ENCODE data around the gene SCD5. TPM values are rescaled to one million over a fixed set of nuclear protein-coding genes. Genes with fewer than 3 reads are reported as not detected.

SCD5 gene
- total and polyA plus RNA-seq, 9 of the 15 experiments (the other 6 are each of a cell fraction or from before 2014, with no cell fraction given), result 0.01 to 0.20 (median 0.03) TPM; not detected in 5

GRCh38 chr4:82786828-82787227, 11.8 kb downstream of the SCD5 start:
- no peak overlapping the region for H3K4me2 ChIP-seq (ENCODE audit: insufficient read depth, low read length)
- no peaks in the 10 kb centered on the region for H3K79me2 ChIP-seq (ENCODE audit: control insufficient read depth, insufficient read depth, low read length)
- intact Hi-C loops (cut with micrococcal nuclease) (no loop called here), in situ Hi-C loops (cut with MboI) (no loop called here)
- no peaks in the 10 kb centered on the region for H3K36me3 ChIP-seq (ENCODE audit: control insufficient read depth, insufficient read depth, low read length)
- no peaks in the 10 kb centered on the region for H3K9me1 ChIP-seq (ENCODE audit: control insufficient read depth, insufficient read depth, low read length)
- DNase-seq (ENCODE audit: extremely low read depth in 1 of 4, low spot score in 3 of 4) (no peak), FAIRE-seq (no peak), ATAC-seq (no peak)
- H3K4me1 ChIP-seq (replicated peaks in 1 of 2; ENCODE audit: control insufficient read depth in 2 of 2, insufficient read depth in 2 of 2, low read length in 2 of 2), result no peaks in the 10 kb centered on the region
- POLR2A ChIA-PET, result no interaction called here
- TF ChIP-seq TCF7L2 (IDR thresholded peaks at IDR 0.05; ENCODE audit: low read depth, low read length) (no peak), HBP1 (CRISPR knock-in tag; IDR thresholded peaks at IDR 0.05) (no peak)
- peaks cover 34 to 50% of the 10 kb centered on the region in 2 experiments for H3K27me3 ChIP-seq (ENCODE audit: control insufficient read depth in 2 of 2, insufficient read depth in 2 of 2, low read length in 2 of 2)
- no peaks in the 10 kb centered on the region for H4K20me1 ChIP-seq (replicated peaks; ENCODE audit: control insufficient read depth, insufficient read depth, low read length)
- 0% methylated on average over 3 of the region's 4 CpGs for WGBS (ENCODE audit: insufficient coverage, low coverage, missing lambda C conversion rate)
- no TSS peak for BruUV-seq (replicated peaks)
- H3K9me3 ChIP-seq (replicated peaks; ENCODE audit: control insufficient read depth, insufficient read depth, low read depth, low read length), result no peaks in the 10 kb centered on the region
- no peak overlapping the region for H2AFZ ChIP-seq (ENCODE audit: low read depth, low read length)
- H3K27ac ChIP-seq (ENCODE audit: extremely low read depth, low read depth, low read length), result no peak overlapping the region
- CTCF ChIA-PET (ENCODE audit: low intra/inter-chr PET ratio), result no interaction called here
- no peak overlapping the region for H3K9ac ChIP-seq (ENCODE audit: insufficient read depth in 1 of 2, low read depth in 2 of 2, low read length in 2 of 2)
- H3K4me3 ChIP-seq, result no peak overlapping the region

- intact Hi-C loops (cut with micrococcal nuclease) (no loop called here), in situ Hi-C loops (cut with MboI) (no loop called here)
- no peak overlapping the region for H3K27ac ChIP-seq (ENCODE audit: extremely low read depth, low read depth, low read length)
- H3K9ac ChIP-seq (ENCODE audit: insufficient read depth in 1 of 2, low read depth in 2 of 2, low read length in 2 of 2), result no peak overlapping the region
- CTCF ChIA-PET (ENCODE audit: low intra/inter-chr PET ratio), result no interaction called here
- H3K27me3 ChIP-seq (ENCODE audit: control insufficient read depth in 2 of 2, insufficient read depth in 2 of 2, low read length in 2 of 2), result peaks cover 31 to 48% of the 10 kb centered on the region in 2 experiments
- no peak for FAIRE-seq
- H3K9me1 ChIP-seq (ENCODE audit: control insufficient read depth, insufficient read depth, low read length), result no peaks in the 10 kb centered on the region
- 2% methylated on average over 5 of the region's 5 CpGs for WGBS (ENCODE audit: insufficient coverage, low coverage, missing lambda C conversion rate)
- no TSS peak for BruUV-seq (replicated peaks)
- ATAC-seq, result no peak
- no peak overlapping the region for H3K4me3 ChIP-seq
- H3K36me3 ChIP-seq (ENCODE audit: control insufficient read depth, insufficient read depth, low read length), result no peaks in the 10 kb centered on the region
- POLR2A ChIA-PET, result interaction anchor here (0.6 to 0.7 kb wide), 2 partner anchors 14 to 526 kb away, joined by 3 to 4 read pairs; no protein-coding TSS in a partner anchor
- H3K9me3 ChIP-seq (replicated peaks; ENCODE audit: control insufficient read depth, insufficient read depth, low read depth, low read length), result no peaks in the 10 kb centered on the region
- H3K4me1 ChIP-seq (replicated peaks in 1 of 2; ENCODE audit: control insufficient read depth in 2 of 2, insufficient read depth in 2 of 2, low read length in 2 of 2), result no peaks in the 10 kb centered on the region; a peak in 2 of 5 replicates
- H4K20me1 ChIP-seq (replicated peaks; ENCODE audit: control insufficient read depth, insufficient read depth, low read length), result no peaks in the 10 kb centered on the region
- H2AFZ ChIP-seq (ENCODE audit: low read depth, low read length), result no peak overlapping the region
- H3K79me2 ChIP-seq (ENCODE audit: control insufficient read depth, insufficient read depth, low read length), result no peaks in the 10 kb centered on the region
- DNase-seq (ENCODE audit: extremely low read depth in 1 of 4, low spot score in 3 of 4), result peak in 2 of 4 experiments; percentile 20 to 22
- no peak overlapping the region for H3K4me2 ChIP-seq (ENCODE audit: insufficient read depth, low read length)
- peak; percentile 35; the same call in 1 of the 2 replicates for TF ChIP-seq FOSL1 (tag; conservative IDR thresholded peaks at IDR 0.05)
- no peak for TF ChIP-seq IRF9 (tag; IDR thresholded peaks at IDR 0.05)
- no peak for TF ChIP-seq RBBP5 (IDR thresholded peaks at IDR 0.05; ENCODE audit: borderline replicate concordance, insufficient read depth, low read length, poor library complexity, severe bottlenecking)
- TF ChIP-seq CEBPG (CRISPR knock-in tag; IDR thresholded peaks at IDR 0.05), result no peak
- peak in 1 of 2 experiments; percentile 57; a peak in 2 of 4 replicates for TF ChIP-seq CEBPG (tag; conservative IDR thresholded peaks at IDR 0.05 in 1 of 2, IDR thresholded peaks at IDR 0.05 in 1 of 2)
- no peak for TF ChIP-seq ZNF79 (CRISPR knock-in tag; IDR thresholded peaks at IDR 0.05; ENCODE audit: low read depth)
- peak; percentile 45; the same call in 1 of the 2 replicates for TF ChIP-seq SOX6 (IDR thresholded peaks at IDR 0.05)
- no peak for TF ChIP-seq IFI16 (CRISPR knock-in tag; IDR thresholded peaks at IDR 0.05)
- peak; percentile 58 for TF ChIP-seq EGR1 (conservative IDR thresholded peaks at IDR 0.05)
These were observed 12.8 kb downstream of the SCD5 start for GRCh38 chr4:82785611-82786400.
